ENCODE measurements around the gene PDYN.

PDYN gene

DNA sequence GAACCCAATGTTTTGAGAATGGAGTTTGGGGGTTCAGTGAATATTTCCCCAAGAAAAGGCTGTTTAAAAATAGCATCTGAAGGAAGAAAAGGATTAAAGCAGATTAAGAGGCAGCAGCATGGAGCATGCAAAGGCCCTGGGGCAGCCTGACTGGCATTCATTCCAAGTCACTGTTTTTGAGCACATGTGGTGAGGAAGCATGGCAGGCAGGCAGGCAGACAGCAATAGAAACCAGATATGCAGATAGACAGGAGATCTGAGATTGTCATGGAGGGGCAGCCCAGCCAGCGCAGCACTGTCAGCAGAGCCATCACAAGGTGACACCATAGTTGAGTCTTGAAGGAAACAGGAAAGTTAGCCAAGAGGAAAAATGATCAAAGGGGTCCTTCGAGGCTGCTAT lies 60.9 kb downstream of the PDYN start:
- no peak for DNase-seq

DNA sequence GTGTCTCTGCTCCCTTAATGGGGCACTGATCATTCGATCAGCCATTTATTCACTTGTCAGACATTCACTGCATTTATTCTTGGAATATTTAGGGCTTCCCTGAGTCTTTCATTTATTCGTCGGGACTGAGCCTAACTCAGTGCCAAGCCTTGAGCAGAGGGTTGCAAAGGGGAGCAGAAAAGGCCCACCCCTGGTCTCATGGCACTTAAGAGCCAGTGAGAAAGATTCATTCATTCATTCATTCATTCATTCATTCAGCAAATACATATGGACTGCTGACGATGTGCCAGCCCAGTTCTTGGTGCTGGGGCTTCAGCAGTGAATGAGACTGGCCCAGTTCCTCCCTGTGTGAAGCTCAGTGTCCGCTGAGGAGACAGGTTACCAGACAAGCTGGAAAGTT lies 62.0 kb downstream of the PDYN start:
- no peak for DNase-seq

DNA sequence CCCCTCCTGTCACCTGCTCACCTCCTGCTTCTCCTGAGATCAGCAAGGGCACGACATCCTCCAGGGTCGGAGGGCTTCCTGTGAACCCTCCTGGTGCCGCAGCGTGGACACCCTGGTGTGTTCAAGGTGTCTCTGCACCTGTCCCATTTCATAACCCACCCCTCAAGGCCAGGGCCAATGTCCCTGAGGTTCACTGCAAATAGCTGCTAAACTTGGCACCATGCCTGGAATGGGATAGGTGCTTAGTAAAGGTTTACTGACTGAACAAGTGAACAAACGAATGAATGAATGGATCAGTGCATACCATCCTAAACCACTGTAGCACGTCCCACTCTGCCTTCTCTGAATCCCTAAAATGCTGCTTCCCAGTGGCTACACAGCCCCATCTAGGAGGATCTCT lies 63.7 kb downstream of the PDYN start:
- no peak for DNase-seq

DNA sequence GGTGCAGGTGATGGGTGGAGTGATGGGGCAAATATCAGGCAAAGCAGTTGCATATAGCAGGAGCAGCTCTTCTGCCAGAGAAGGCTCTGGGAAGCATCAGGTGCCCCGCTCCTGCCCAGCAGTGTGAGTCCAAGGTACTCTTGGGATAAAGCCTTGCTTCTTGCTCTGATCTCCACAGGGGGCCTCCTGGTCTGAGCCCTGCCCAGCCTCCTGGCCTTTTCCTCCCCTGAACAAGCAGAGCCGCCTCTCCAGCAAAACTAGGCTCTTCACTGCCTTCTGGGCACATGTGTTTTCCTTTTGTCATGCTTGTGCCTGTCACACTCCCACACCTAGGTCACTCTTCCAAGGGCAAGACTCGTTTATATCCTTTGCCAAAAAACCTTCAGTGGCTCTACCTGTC lies 64.4 kb downstream of the PDYN start:
- no peak for DNase-seq

DNA sequence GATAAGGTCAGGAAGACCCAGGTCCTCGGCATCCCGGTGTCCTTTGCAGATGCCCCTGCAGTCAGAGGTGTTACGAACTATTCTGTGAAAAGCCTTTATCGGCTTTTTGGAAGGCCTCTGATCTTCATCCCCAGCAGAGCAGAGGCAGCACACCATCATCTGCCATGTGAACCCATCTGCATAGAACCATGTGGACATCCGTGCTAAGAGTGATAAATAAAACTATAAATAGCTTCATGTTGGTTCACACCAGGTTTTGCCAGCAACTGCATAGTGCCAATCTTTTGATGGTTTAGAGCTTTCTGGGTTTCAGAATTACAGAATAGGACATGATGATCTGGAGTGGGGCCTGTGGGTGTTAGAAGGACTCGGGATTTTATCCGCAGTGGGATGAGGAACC lies 65.1 kb downstream of the PDYN start:
- no peak for DNase-seq
